Measurements from ENCODE around the gene FAAP100.

The FAAP100 gene

GRCh38 chr17:81573794-81574642, 21.9 kb upstream of the FAAP100 start:
- no peaks in the 10 kb centered on the region for H4K20me1 ChIP-seq (ENCODE audit: insufficient read depth, low read length, poor library complexity, severe bottlenecking)
- no peaks in the 10 kb centered on the region for H3K9me2 ChIP-seq (replicated peaks; ENCODE audit: low read depth, low read length)
- no peak overlapping the region for H2AFZ ChIP-seq (ENCODE audit: low read length)
- H3K36me3 ChIP-seq (ENCODE audit: insufficient read depth, low read length): peaks cover 68% of the 10 kb centered on the region; the same call in 1 of the 2 replicates
- TF ChIP-seq EZH2phosphoT487 (IDR thresholded peaks at IDR 0.05; ENCODE audit: borderline replicate concordance) (no peak), CTCF (conservative IDR thresholded peaks at IDR 0.05; ENCODE audit: low read length) (no peak)
- no peak overlapping the region for H3K4me3 ChIP-seq (ENCODE audit: low read length, poor library complexity, severe bottlenecking)
- no peak overlapping the region for H3K9ac ChIP-seq (ENCODE audit: low read depth, low read length, poor library complexity, severe bottlenecking)
- no peak overlapping the region for H3K4me2 ChIP-seq (ENCODE audit: low read depth, low read length, poor library complexity, severe bottlenecking)
- no peaks in the 10 kb centered on the region for H3K79me2 ChIP-seq (ENCODE audit: insufficient read depth, low read length)
- H3K4me1 ChIP-seq (ENCODE audit: insufficient read depth, low read length, poor library complexity, severe bottlenecking): no peaks in the 10 kb centered on the region
- H3K27me3 ChIP-seq (ENCODE audit: insufficient read depth, low read length, poor library complexity, severe bottlenecking): no peaks in the 10 kb centered on the region
- no peaks in the 10 kb centered on the region for H3K9me3 ChIP-seq (ENCODE audit: insufficient read depth, low read depth, low read length)
- H3F3A ChIP-seq (ENCODE audit: low read depth): no peaks in the 10 kb centered on the region

- Histone ChIP-seq H3K27me3 (ENCODE audit: insufficient read depth, low read length, poor library complexity, severe bottlenecking) (no peaks in the 10 kb centered on the region), H3K4me2 (ENCODE audit: low read depth, low read length, poor library complexity, severe bottlenecking) (no peak overlapping the region), H3K36me3 (ENCODE audit: insufficient read depth, low read length) (peaks cover 77% of the 10 kb centered on the region; the same call in 1 of the 2 replicates), H4K20me1 (ENCODE audit: insufficient read depth, low read length, poor library complexity, severe bottlenecking) (no peaks in the 10 kb centered on the region), H3K4me1 (ENCODE audit: insufficient read depth, low read length, poor library complexity, severe bottlenecking) (peaks cover 6% of the 10 kb centered on the region), H3K9ac (ENCODE audit: low read depth, low read length, poor library complexity, severe bottlenecking) (no peak overlapping the region), H2AFZ (ENCODE audit: low read length) (no peak overlapping the region), H3K79me2 (ENCODE audit: insufficient read depth, low read length) (no peaks in the 10 kb centered on the region), H3K4me3 (ENCODE audit: low read length, poor library complexity, severe bottlenecking) (no peak overlapping the region), H3F3A (ENCODE audit: low read depth) (no peaks in the 10 kb centered on the region), H3K9me2 (replicated peaks; ENCODE audit: low read depth, low read length) (no peaks in the 10 kb centered on the region), H3K9me3 (ENCODE audit: insufficient read depth, low read depth, low read length) (no peaks in the 10 kb centered on the region)
- TF ChIP-seq CTCF (conservative IDR thresholded peaks at IDR 0.05; ENCODE audit: low read length) (no peak), EZH2phosphoT487 (IDR thresholded peaks at IDR 0.05; ENCODE audit: borderline replicate concordance) (no peak)
These were observed 20.5 kb upstream of the FAAP100 start for GRCh38 chr17:81572563-81573168.

GRCh38 chr17:81570964-81571363, 18.8 kb upstream of the FAAP100 start:
- H2AFZ ChIP-seq (ENCODE audit: low read length): no peak overlapping the region
- H3K4me3 ChIP-seq (ENCODE audit: low read length, poor library complexity, severe bottlenecking): no peak overlapping the region
- no peaks in the 10 kb centered on the region for H3K27me3 ChIP-seq (ENCODE audit: insufficient read depth, low read length, poor library complexity, severe bottlenecking)
- H3K9ac ChIP-seq (ENCODE audit: low read depth, low read length, poor library complexity, severe bottlenecking): no peak overlapping the region
- H3K36me3 ChIP-seq (ENCODE audit: insufficient read depth, low read length): peaks cover 72% of the 10 kb centered on the region; the same call in 1 of the 2 replicates
- H4K20me1 ChIP-seq (ENCODE audit: insufficient read depth, low read length, poor library complexity, severe bottlenecking): no peaks in the 10 kb centered on the region
- peaks cover 14% of the 10 kb centered on the region for H3F3A ChIP-seq (ENCODE audit: low read depth)
- H3K4me2 ChIP-seq (ENCODE audit: low read depth, low read length, poor library complexity, severe bottlenecking): no peak overlapping the region
- peaks cover 23% of the 10 kb centered on the region for H3K4me1 ChIP-seq (ENCODE audit: insufficient read depth, low read length, poor library complexity, severe bottlenecking)
- no peaks in the 10 kb centered on the region for H3K79me2 ChIP-seq (ENCODE audit: insufficient read depth, low read length)
- no peaks in the 10 kb centered on the region for H3K9me2 ChIP-seq (replicated peaks; ENCODE audit: low read depth, low read length)
- no peaks in the 10 kb centered on the region for H3K9me3 ChIP-seq (ENCODE audit: insufficient read depth, low read depth, low read length)
- no peak for TF ChIP-seq CTCF (conservative IDR thresholded peaks at IDR 0.05; ENCODE audit: low read length)
- TF ChIP-seq EZH2phosphoT487 (IDR thresholded peaks at IDR 0.05; ENCODE audit: borderline replicate concordance): no peak

Measured in Loucy (cell line).